OCI-LY7 (cell line): ENCODE measurements around the gene MANBA. TPM values are rescaled to one million over a fixed set of nuclear protein-coding genes. Genes with fewer than 3 reads are reported as not detected.

Experiments used
- BruUV-seq: library from RNA; stranded (reverse); fragments of 400-500 nt; replicated peaks from 2 replicates; lab custom pipeline; 2021; lab: Mats Ljungman, UMichigan
- CTCF ChIA-PET: fragments of 300-600 bp; sonication (Branson Sonifier 250); formaldehyde crosslinking; loops from one replicate; lab custom pipeline; 2022; ENCODE audit warnings: antibody characterized with exemption; ENCODE audit not compliant: unreplicated experiment; lab: Charles Lee
- POLR2A ChIA-PET: fragments of 300-600 bp; sonication (Branson Sonifier 250); formaldehyde crosslinking; loops from one replicate; lab custom pipeline; 2022; ENCODE audit warnings: antibody characterized with exemption; lab: Charles Lee
- DNase-seq: peaks from one replicate; pipeline ENCODE4 v3.0.0-alpha.2; 2015; ENCODE audit warnings: low spot score
- H2AFZ ChIP-seq: fragments of 200-600 bp; sonication (generic), shearing (Covaris generic); 2 replicates; pipeline ENCODE4 v1.6.1; 2014; ENCODE audit warnings: mild to moderate bottlenecking, antibody characterized with exemption, low read length, moderate library complexity
- H3K27ac ChIP-seq: fragments of 200-600 bp; sonication (generic); 2 replicates; pipeline ENCODE4 v1.5.1; 2014; ENCODE audit warnings: mixed run types, low read depth, mild to moderate bottlenecking, moderate library complexity, low read length, inconsistent platforms; ENCODE audit not compliant: poor library complexity, severe bottlenecking
- H3K36me3 ChIP-seq: fragments of 200-600 bp; sonication (generic); 2 replicates; pipeline ENCODE4 v1.6.1; 2014; ENCODE audit warnings: mild to moderate bottlenecking, antibody characterized with exemption, low read length, moderate library complexity, mixed read lengths; ENCODE audit not compliant: insufficient read depth
- H3K4me1 ChIP-seq: fragments of 200-600 bp; sonication (generic); 2 replicates; pipeline ENCODE4 v1.5.1; 2014; ENCODE audit warnings: mild to moderate bottlenecking, low read length; ENCODE audit not compliant: insufficient read depth, poor library complexity, severe bottlenecking
- H3K4me2 ChIP-seq: fragments of 200-600 bp; sonication (generic); 2 replicates; pipeline ENCODE4 v1.6.1; 2014; ENCODE audit warnings: mild to moderate bottlenecking, low read length
- H3K4me3 ChIP-seq: fragments of 200-600 bp; sonication (generic); 2 replicates; pipeline ENCODE4 v1.5.1; 2014; ENCODE audit warnings: mild to moderate bottlenecking, low read depth, low read length; ENCODE audit not compliant: poor library complexity, severe bottlenecking
- H3K79me2 ChIP-seq: fragments of 200-600 bp; sonication (generic); 2 replicates; pipeline ENCODE4 v1.6.1; 2016; ENCODE audit warnings: low read depth, mild to moderate bottlenecking, low read length, moderate library complexity, mixed read lengths; ENCODE audit not compliant: insufficient read depth
- H3K9me2 ChIP-seq: fragments of 200-600 bp; sonication (generic); 2 replicates; pipeline ENCODE4 v1.6.1; 2016; ENCODE audit warnings: mild to moderate bottlenecking, low read length, mixed read lengths; ENCODE audit not compliant: insufficient read depth
- H3K9me3 ChIP-seq: fragments of 200-600 bp; sonication (generic); 2 replicates; pipeline ENCODE4 v1.6.1; 2014; ENCODE audit warnings: mild to moderate bottlenecking, mixed run types, low read length, mixed read lengths
- H4K20me1 ChIP-seq: fragments of 200-600 bp; sonication (generic); 2 replicates; pipeline ENCODE4 v1.6.1; 2014; ENCODE audit warnings: mild to moderate bottlenecking, antibody characterized with exemption, low read length, moderate library complexity, mixed read lengths; ENCODE audit not compliant: insufficient read depth
- CTCF ChIP-seq: fragments of 200-600 bp; sonication (generic); conservative IDR thresholded peaks from 2 replicates; pipeline ENCODE4 v1.5.1; 2014; ENCODE audit warnings: mild to moderate bottlenecking, antibody characterized with exemption, low read length, moderate library complexity, mixed read lengths
- EZH2phosphoT487 ChIP-seq: fragments of 200-600 bp; sonication (generic); IDR thresholded peaks from 2 replicates; pipeline ENCODE4 v1.6.1; 2018; ENCODE audit warnings: low read depth, borderline replicate concordance, mild to moderate bottlenecking, mixed run types, antibody characterized with exemption, low read length, moderate library complexity, mixed read lengths
- intact Hi-C: fragments of 100-400 bp; cut with micrococcal nuclease; formaldehyde crosslinking; loops from one replicate; pipeline ENCODE4 v1.10.0; 2022; ENCODE audit not compliant: unreplicated experiment
- total RNA-seq, 2 experiments: library from RNA; depleted of rRNA in 1 of 2; stranded (reverse); fragments of >200 nt in 1 of 2; shearing (Covaris generic) in 1 of 2; gene quantifications; 2 replicates each; pipeline ENCODE4 v1.2.3, GENCODE V29; 2014 to 2022

Gene MANBA
- total RNA-seq, 2 experiments from 2014 or later, result 22.8 to 30.0 TPM

- Histone ChIP-seq H3K79me2 (no peaks in the 10 kb centered on the region), H2AFZ (no peak overlapping the region), H3K4me2 (no peak overlapping the region), H3K9me2 (no peaks in the 10 kb centered on the region), H3K4me3 (no peak overlapping the region), H3K36me3 (peaks cover 53% of the 10 kb centered on the region), H3K9me3 (no peaks in the 10 kb centered on the region), H4K20me1 (no peaks in the 10 kb centered on the region), H3K4me1 (no peaks in the 10 kb centered on the region), H3K27ac (no peak overlapping the region)
- ChIA-PET CTCF (no interaction called here), POLR2A (interaction anchor here (1.4 kb wide), 1 partner anchor 12 kb away, joined by 3 read pairs; no protein-coding TSS in a partner anchor)
- DNase-seq, result no peak
- intact Hi-C loops, result no loop called here
- no TSS peak for BruUV-seq
- TF ChIP-seq EZH2phosphoT487 (no peak), CTCF (no peak)
Observed at GRCh38 chr4:102589743-102590142, 171.0 kb downstream of the MANBA start.

- POLR2A ChIA-PET, result interaction anchor here (0.6 to 1.7 kb wide), 4 partner anchors 8 to 1541 kb away, joined by 3 to 4 read pairs (median 4); no protein-coding TSS in a partner anchor
- Histone ChIP-seq H3K9me2 (no peaks in the 10 kb centered on the region), H3K9me3 (no peaks in the 10 kb centered on the region), H3K27ac (no peak overlapping the region), H4K20me1 (no peaks in the 10 kb centered on the region), H3K4me1 (no peaks in the 10 kb centered on the region), H3K79me2 (no peaks in the 10 kb centered on the region), H3K36me3 (peaks cover 66% of the 10 kb centered on the region), H2AFZ (no peak overlapping the region), H3K4me2 (no peak overlapping the region), H3K4me3 (no peak overlapping the region)
- DNase-seq, result no peak
- no TSS peak for BruUV-seq
- TF ChIP-seq EZH2phosphoT487 (no peak), CTCF (no peak)
- intact Hi-C loops, result no loop called here
- CTCF ChIA-PET, result no interaction called here
Observed at GRCh38 chr4:102586644-102587021, 174.1 kb downstream of the MANBA start.

GRCh38 chr4:102586002-102586643, 174.6 kb downstream of the MANBA start:
- Histone ChIP-seq H3K79me2 (no peaks in the 10 kb centered on the region), H3K9me2 (no peaks in the 10 kb centered on the region), H3K27ac (no peak overlapping the region), H2AFZ (no peak overlapping the region), H3K4me2 (no peak overlapping the region), H4K20me1 (no peaks in the 10 kb centered on the region), H3K4me1 (no peaks in the 10 kb centered on the region), H3K4me3 (no peak overlapping the region), H3K36me3 (peaks cover 68% of the 10 kb centered on the region), H3K9me3 (no peaks in the 10 kb centered on the region)
- intact Hi-C loops, result no loop called here
- ChIA-PET POLR2A (interaction anchor here (0.6 to 1.7 kb wide), 3 partner anchors 8 to 194 kb away, joined by 3 to 4 read pairs (median 3); no protein-coding TSS in a partner anchor), CTCF (no interaction called here)
- no peak for TF ChIP-seq EZH2phosphoT487
- no peak for TF ChIP-seq CTCF
- BruUV-seq, result no TSS peak
- no peak for DNase-seq
